Measurements from ENCODE around the gene DEPP1.
"Not testable (repeated sequence)": the region's sequence is repeated elsewhere in the genome, so short reads cannot be mapped to it uniquely, and the experiment has no call there.

DNA sequence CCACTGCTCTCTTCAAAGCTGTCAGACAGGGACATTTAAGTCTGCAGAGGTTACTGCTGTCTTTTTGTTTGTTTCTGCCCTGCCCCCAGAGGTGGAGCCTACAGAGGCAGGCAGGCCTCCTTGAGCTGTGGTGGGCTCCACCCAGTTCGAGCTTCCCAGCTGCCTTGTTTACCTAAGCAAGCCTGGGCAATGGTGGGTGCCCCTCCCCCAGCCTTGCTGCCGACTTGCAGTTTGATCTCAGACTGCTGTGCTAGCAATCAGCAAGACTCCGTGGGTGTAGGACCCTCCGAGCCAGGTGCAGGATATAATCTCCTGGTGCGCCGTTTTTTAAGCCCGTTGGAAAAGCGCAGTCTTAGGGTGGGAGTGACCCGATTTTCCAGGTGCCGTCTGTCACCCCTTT lies 35.9 kb upstream of the DEPP1 start:
- TF ChIP-seq EZH2 (IDR thresholded peaks at IDR 0.05); POLR2A (IDR thresholded peaks at IDR 0.05; ENCODE audit: borderline replicate concordance, extremely low read depth, insufficient read depth, insufficient read length); SIN3A (IDR thresholded peaks at IDR 0.05; ENCODE audit: low read depth); POLR2AphosphoS5 (IDR thresholded peaks at IDR 0.05; ENCODE audit: low read depth, low read length); ZNF274 (IDR thresholded peaks at IDR 0.05; ENCODE audit: low read depth, low read length); EGR1 (IDR thresholded peaks at IDR 0.05; ENCODE audit: low read depth): not testable (repeated sequence)
- TF ChIP-seq, protein P1, sequence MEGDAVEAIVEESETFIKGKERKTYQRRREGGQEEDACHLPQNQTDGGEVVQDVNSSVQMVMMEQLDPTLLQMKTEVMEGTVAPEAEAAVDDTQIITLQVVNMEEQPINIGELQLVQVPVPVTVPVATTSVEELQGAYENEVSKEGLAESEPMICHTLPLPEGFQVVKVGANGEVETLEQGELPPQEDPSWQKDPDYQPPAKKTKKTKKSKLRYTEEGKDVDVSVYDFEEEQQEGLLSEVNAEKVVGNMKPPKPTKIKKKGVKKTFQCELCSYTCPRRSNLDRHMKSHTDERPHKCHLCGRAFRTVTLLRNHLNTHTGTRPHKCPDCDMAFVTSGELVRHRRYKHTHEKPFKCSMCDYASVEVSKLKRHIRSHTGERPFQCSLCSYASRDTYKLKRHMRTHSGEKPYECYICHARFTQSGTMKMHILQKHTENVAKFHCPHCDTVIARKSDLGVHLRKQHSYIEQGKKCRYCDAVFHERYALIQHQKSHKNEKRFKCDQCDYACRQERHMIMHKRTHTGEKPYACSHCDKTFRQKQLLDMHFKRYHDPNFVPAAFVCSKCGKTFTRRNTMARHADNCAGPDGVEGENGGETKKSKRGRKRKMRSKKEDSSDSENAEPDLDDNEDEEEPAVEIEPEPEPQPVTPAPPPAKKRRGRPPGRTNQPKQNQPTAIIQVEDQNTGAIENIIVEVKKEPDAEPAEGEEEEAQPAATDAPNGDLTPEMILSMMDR (IDR thresholded peaks at IDR 0.05 in 2 of 3, conservative IDR thresholded peaks at IDR 0.05 in 1 of 3; ENCODE audit: borderline replicate concordance in 1 of 3, insufficient read depth in 1 of 3, low read depth in 2 of 3, low read length in 2 of 3) = not testable (repeated sequence)
- TF ChIP-seq, protein P2, sequence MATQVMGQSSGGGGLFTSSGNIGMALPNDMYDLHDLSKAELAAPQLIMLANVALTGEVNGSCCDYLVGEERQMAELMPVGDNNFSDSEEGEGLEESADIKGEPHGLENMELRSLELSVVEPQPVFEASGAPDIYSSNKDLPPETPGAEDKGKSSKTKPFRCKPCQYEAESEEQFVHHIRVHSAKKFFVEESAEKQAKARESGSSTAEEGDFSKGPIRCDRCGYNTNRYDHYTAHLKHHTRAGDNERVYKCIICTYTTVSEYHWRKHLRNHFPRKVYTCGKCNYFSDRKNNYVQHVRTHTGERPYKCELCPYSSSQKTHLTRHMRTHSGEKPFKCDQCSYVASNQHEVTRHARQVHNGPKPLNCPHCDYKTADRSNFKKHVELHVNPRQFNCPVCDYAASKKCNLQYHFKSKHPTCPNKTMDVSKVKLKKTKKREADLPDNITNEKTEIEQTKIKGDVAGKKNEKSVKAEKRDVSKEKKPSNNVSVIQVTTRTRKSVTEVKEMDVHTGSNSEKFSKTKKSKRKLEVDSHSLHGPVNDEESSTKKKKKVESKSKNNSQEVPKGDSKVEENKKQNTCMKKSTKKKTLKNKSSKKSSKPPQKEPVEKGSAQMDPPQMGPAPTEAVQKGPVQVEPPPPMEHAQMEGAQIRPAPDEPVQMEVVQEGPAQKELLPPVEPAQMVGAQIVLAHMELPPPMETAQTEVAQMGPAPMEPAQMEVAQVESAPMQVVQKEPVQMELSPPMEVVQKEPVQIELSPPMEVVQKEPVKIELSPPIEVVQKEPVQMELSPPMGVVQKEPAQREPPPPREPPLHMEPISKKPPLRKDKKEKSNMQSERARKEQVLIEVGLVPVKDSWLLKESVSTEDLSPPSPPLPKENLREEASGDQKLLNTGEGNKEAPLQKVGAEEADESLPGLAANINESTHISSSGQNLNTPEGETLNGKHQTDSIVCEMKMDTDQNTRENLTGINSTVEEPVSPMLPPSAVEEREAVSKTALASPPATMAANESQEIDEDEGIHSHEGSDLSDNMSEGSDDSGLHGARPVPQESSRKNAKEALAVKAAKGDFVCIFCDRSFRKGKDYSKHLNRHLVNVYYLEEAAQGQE (IDR thresholded peaks at IDR 0.05; ENCODE audit: low read depth) = not testable (repeated sequence)
- TF ChIP-seq, protein P3, sequence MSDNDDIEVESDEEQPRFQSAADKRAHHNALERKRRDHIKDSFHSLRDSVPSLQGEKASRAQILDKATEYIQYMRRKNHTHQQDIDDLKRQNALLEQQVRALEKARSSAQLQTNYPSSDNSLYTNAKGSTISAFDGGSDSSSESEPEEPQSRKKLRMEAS (IDR thresholded peaks at IDR 0.05) = not testable (repeated sequence)
- TF ChIP-seq, protein P4, sequence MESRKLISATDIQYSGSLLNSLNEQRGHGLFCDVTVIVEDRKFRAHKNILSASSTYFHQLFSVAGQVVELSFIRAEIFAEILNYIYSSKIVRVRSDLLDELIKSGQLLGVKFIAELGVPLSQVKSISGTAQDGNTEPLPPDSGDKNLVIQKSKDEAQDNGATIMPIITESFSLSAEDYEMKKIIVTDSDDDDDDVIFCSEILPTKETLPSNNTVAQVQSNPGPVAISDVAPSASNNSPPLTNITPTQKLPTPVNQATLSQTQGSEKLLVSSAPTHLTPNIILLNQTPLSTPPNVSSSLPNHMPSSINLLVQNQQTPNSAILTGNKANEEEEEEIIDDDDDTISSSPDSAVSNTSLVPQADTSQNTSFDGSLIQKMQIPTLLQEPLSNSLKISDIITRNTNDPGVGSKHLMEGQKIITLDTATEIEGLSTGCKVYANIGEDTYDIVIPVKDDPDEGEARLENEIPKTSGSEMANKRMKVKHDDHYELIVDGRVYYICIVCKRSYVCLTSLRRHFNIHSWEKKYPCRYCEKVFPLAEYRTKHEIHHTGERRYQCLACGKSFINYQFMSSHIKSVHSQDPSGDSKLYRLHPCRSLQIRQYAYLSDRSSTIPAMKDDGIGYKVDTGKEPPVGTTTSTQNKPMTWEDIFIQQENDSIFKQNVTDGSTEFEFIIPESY (IDR thresholded peaks at IDR 0.05; ENCODE audit: extremely low read depth, insufficient replicate concordance, low read length) = not testable (repeated sequence)
